ENCODE results near the gene GTF2H1.

Gene GTF2H1

DNA sequence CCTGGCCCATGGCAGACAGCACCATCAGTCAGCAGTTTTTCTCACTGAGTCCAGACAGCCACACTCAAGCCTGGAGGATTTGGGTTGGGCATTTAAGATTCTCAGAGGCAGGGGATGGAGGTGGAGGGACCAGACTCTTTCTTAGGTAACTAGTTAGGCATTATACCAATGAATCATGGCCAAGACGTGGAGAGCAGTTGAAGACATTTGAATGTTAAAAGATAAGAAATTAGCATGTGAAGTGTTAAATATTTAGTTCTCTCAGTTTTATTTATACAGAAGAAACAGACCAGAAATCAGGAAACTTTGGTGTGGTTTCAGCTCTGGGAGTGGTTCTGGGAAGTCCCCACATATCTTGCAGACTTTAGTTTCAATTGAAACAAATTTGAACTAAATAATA, 9.9 kb downstream of the GTF2H1 start:
- Histone ChIP-seq H3K79me1 (ENCODE audit: low read length) (no peaks in the 10 kb centered on the region), H4K91ac (ENCODE audit: low read depth, low read length) (no peak overlapping the region), H2AK5ac (ENCODE audit: low read length) (no peak overlapping the region), H3K4me2 (ENCODE audit: low read length) (no peak overlapping the region), H2BK120ac (ENCODE audit: insufficient read depth, low read length, poor library complexity) (no peak overlapping the region), H3K4me3 (ENCODE audit: low read depth, low read length) (no peak overlapping the region), H2AFZ (ENCODE audit: insufficient read depth, low read length, poor library complexity) (no peak overlapping the region), H3K27me3 (ENCODE audit: insufficient read depth, low read length) (no peaks in the 10 kb centered on the region), H4K12ac (ENCODE audit: low read depth, low read length) (no peak overlapping the region), H3K79me2 (ENCODE audit: control insufficient read depth, insufficient read depth, low read length, poor library complexity) (peaks cover 2% of the 10 kb centered on the region), H3K9me3 (ENCODE audit: insufficient read depth, low read depth, low read length) (no peaks in the 10 kb centered on the region), H2BK12ac (ENCODE audit: low read length) (no peak overlapping the region), H3K14ac (ENCODE audit: low read length) (no peak overlapping the region), H4K8ac (ENCODE audit: low read depth, low read length) (no peak overlapping the region), H2BK5ac (ENCODE audit: low read depth, low read length, poor library complexity) (no peak overlapping the region), H3K4ac (ENCODE audit: low read depth, low read length) (no peak overlapping the region), H3K9ac (ENCODE audit: low read length) (no peak overlapping the region), H3K4me1 (ENCODE audit: control insufficient read depth in 1 of 2, insufficient read depth in 2 of 2, low read length in 2 of 2) (no peaks in the 10 kb centered on the region), H3K27ac (ENCODE audit: low read depth, low read length) (no peak overlapping the region), H3K23ac (ENCODE audit: low read length) (no peak overlapping the region), H3K36me3 (ENCODE audit: control insufficient read depth in 1 of 2, insufficient read depth in 2 of 2, low read length in 2 of 2) (peaks cover 25 to 34% of the 10 kb centered on the region in 2 experiments), H3K18ac (ENCODE audit: low read length) (no peak overlapping the region)
- DNase-seq: no peak
- WGBS (ENCODE audit: extremely low coverage, insufficient coverage, insufficient read length): no CpG with 5 or more reads among the region's 1 CpG

DNA sequence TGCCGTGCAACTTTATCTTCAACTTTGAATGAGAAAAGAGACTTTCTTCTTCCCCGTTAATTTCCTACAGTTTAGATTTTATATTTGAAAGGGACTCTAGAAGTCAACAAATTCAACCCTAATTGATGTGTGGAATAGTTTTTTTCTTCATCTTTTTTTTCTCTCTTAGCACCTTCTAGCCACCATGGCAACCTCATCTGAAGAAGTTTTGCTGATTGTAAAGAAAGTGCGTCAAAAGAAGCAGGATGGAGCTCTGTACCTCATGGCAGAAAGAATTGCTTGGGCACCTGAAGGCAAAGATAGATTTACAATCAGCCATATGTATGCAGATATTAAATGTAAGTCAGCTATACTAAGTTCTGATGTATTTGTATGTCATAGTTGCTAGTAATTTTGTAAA, 10.5 kb downstream of the GTF2H1 start:
- Histone ChIP-seq H3K4me3 (ENCODE audit: low read depth, low read length) (no peak overlapping the region), H2AFZ (ENCODE audit: insufficient read depth, low read length, poor library complexity) (no peak overlapping the region), H3K27me3 (ENCODE audit: insufficient read depth, low read length) (no peaks in the 10 kb centered on the region), H3K23ac (ENCODE audit: low read length) (no peak overlapping the region), H3K79me1 (ENCODE audit: low read length) (no peaks in the 10 kb centered on the region), H3K4ac (ENCODE audit: low read depth, low read length) (no peak overlapping the region), H4K91ac (ENCODE audit: low read depth, low read length) (no peak overlapping the region), H3K18ac (ENCODE audit: low read length) (no peak overlapping the region), H4K8ac (ENCODE audit: low read depth, low read length) (no peak overlapping the region), H3K14ac (ENCODE audit: low read length) (no peak overlapping the region), H2AK5ac (ENCODE audit: low read length) (no peak overlapping the region), H3K4me1 (ENCODE audit: control insufficient read depth in 1 of 2, insufficient read depth in 2 of 2, low read length in 2 of 2) (no peaks in the 10 kb centered on the region), H3K79me2 (ENCODE audit: control insufficient read depth, insufficient read depth, low read length, poor library complexity) (peaks cover 2% of the 10 kb centered on the region), H3K9ac (ENCODE audit: low read length) (no peak overlapping the region), H3K36me3 (ENCODE audit: control insufficient read depth in 1 of 2, insufficient read depth in 2 of 2, low read length in 2 of 2) (peaks cover 20 to 32% of the 10 kb centered on the region in 2 experiments), H3K27ac (ENCODE audit: low read depth, low read length) (no peak overlapping the region), H3K4me2 (ENCODE audit: low read length) (no peak overlapping the region), H4K12ac (ENCODE audit: low read depth, low read length) (no peak overlapping the region), H2BK12ac (ENCODE audit: low read length) (no peak overlapping the region), H3K9me3 (ENCODE audit: insufficient read depth, low read depth, low read length) (no peaks in the 10 kb centered on the region), H2BK5ac (ENCODE audit: low read depth, low read length, poor library complexity) (no peak overlapping the region), H2BK120ac (ENCODE audit: insufficient read depth, low read length, poor library complexity) (no peak overlapping the region)
- no peak for DNase-seq
- WGBS (ENCODE audit: extremely low coverage, insufficient coverage, insufficient read length): no CpG with 5 or more reads among the region's 3 CpGs

DNA sequence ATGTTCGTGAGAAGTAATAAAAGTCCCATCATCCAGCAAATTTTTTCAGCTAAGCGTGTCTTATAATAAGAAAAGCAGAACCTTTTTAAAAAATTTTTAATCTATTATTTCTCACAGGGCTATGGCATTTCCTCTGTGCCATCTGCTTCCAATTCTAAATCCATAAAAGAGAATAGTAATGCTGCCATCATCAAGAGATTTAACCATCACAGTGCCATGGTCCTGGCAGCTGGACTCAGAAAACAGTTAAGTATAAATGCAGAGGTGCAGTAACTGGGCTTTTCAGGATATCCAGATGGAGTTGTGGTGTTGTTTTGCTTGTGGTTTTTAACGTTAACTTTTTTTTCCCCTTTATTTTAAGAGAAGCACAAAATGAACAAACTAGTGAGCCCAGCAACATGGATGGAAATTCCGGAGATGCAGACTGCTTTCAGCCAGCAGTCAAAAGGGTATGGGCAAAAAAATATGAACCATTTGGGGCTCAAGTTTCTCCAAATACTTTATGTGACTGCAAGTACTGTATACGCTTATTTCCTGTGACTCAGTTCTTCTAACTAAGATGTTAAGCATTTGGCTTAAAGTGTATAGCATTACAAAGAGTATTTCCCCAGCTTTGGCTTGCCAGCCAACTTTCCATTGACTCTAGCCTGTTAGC, 25.2 kb downstream of the GTF2H1 start:
- peaks cover 25 to 31% of the 10 kb centered on the region in 2 experiments for H3K36me3 ChIP-seq (ENCODE audit: control insufficient read depth in 1 of 2, insufficient read depth in 2 of 2, low read length in 2 of 2)
- no peak overlapping the region for H2BK12ac ChIP-seq (ENCODE audit: low read length)
- no CpG with 5 or more reads among the region's 5 CpGs for WGBS (ENCODE audit: extremely low coverage, insufficient coverage, insufficient read length)
- no peak for DNase-seq
- H3K4me2 ChIP-seq (ENCODE audit: low read length): no peak overlapping the region
- no peak overlapping the region for H4K91ac ChIP-seq (ENCODE audit: low read depth, low read length)
- H3K79me1 ChIP-seq (ENCODE audit: low read length): no peaks in the 10 kb centered on the region
- no peaks in the 10 kb centered on the region for H3K27me3 ChIP-seq (ENCODE audit: insufficient read depth, low read length)
- no peak overlapping the region for H3K27ac ChIP-seq (ENCODE audit: low read depth, low read length)
- H2AFZ ChIP-seq (ENCODE audit: insufficient read depth, low read length, poor library complexity): no peak overlapping the region
- no peak overlapping the region for H3K14ac ChIP-seq (ENCODE audit: low read length)
- H3K4me1 ChIP-seq (ENCODE audit: control insufficient read depth in 1 of 2, insufficient read depth in 2 of 2, low read length in 2 of 2): no peaks in the 10 kb centered on the region
- no peak overlapping the region for H2AK5ac ChIP-seq (ENCODE audit: low read length)
- H2BK120ac ChIP-seq (ENCODE audit: insufficient read depth, low read length, poor library complexity): no peak overlapping the region
- H3K9me3 ChIP-seq (ENCODE audit: insufficient read depth, low read depth, low read length): no peaks in the 10 kb centered on the region
- H3K9ac ChIP-seq (ENCODE audit: low read length): no peak overlapping the region
- H3K79me2 ChIP-seq (ENCODE audit: control insufficient read depth, insufficient read depth, low read length, poor library complexity): no peaks in the 10 kb centered on the region
- H2BK5ac ChIP-seq (ENCODE audit: low read depth, low read length, poor library complexity): no peak overlapping the region
- H3K4ac ChIP-seq (ENCODE audit: low read depth, low read length): no peak overlapping the region
- H4K12ac ChIP-seq (ENCODE audit: low read depth, low read length): no peak overlapping the region
- no peak overlapping the region for H3K18ac ChIP-seq (ENCODE audit: low read length)
- H4K8ac ChIP-seq (ENCODE audit: low read depth, low read length): no peak overlapping the region
- H3K23ac ChIP-seq (ENCODE audit: low read length): no peak overlapping the region
- no peak overlapping the region for H3K4me3 ChIP-seq (ENCODE audit: low read depth, low read length)

DNA sequence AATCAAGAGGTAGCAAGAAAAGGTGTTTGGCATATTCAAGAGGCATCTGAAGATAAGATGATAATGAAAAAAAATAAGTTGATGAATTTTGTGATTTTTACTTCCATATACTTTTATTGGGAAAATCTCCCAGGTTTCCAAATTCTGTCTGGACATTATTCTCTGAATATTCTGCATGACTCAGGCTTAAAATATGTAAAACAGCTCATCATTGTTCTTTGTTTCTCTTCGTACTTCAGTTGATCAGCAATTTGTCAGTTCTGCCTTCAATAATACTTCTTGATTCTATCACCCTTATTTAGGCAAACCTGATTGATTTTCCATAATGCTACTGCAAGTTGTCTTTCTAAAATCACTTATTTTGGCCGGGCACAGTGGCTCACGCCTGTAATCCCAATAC, 30.2 kb downstream of the GTF2H1 start:
- no CpG with 5 or more reads among the region's 3 CpGs for WGBS (ENCODE audit: extremely low coverage, insufficient coverage, insufficient read length)
- no peak overlapping the region for H3K23ac ChIP-seq (ENCODE audit: low read length)
- H3K4ac ChIP-seq (ENCODE audit: low read depth, low read length): no peak overlapping the region
- no peak overlapping the region for H4K91ac ChIP-seq (ENCODE audit: low read depth, low read length)
- H3K4me2 ChIP-seq (ENCODE audit: low read length): no peak overlapping the region
- no peak overlapping the region for H3K27ac ChIP-seq (ENCODE audit: low read depth, low read length)
- H3K9me3 ChIP-seq (ENCODE audit: insufficient read depth, low read depth, low read length): no peaks in the 10 kb centered on the region
- peak in 1 of 2 donors; percentile 45 for DNase-seq
- no peak overlapping the region for H3K9ac ChIP-seq (ENCODE audit: low read length)
- peaks cover 20 to 22% of the 10 kb centered on the region in 2 experiments for H3K36me3 ChIP-seq (ENCODE audit: control insufficient read depth in 1 of 2, insufficient read depth in 2 of 2, low read length in 2 of 2)
- no peaks in the 10 kb centered on the region for H3K4me1 ChIP-seq (ENCODE audit: control insufficient read depth in 1 of 2, insufficient read depth in 2 of 2, low read length in 2 of 2)
- H3K79me1 ChIP-seq (ENCODE audit: low read length): no peaks in the 10 kb centered on the region
- no peak overlapping the region for H4K12ac ChIP-seq (ENCODE audit: low read depth, low read length)
- no peak overlapping the region for H2BK5ac ChIP-seq (ENCODE audit: low read depth, low read length, poor library complexity)
- H3K14ac ChIP-seq (ENCODE audit: low read length): no peak overlapping the region
- H2AFZ ChIP-seq (ENCODE audit: insufficient read depth, low read length, poor library complexity): no peak overlapping the region
- H3K18ac ChIP-seq (ENCODE audit: low read length): no peak overlapping the region
- no peaks in the 10 kb centered on the region for H3K79me2 ChIP-seq (ENCODE audit: control insufficient read depth, insufficient read depth, low read length, poor library complexity)
- H2BK120ac ChIP-seq (ENCODE audit: insufficient read depth, low read length, poor library complexity): no peak overlapping the region
- H2AK5ac ChIP-seq (ENCODE audit: low read length): no peak overlapping the region
- no peak overlapping the region for H3K4me3 ChIP-seq (ENCODE audit: low read depth, low read length)
- H3K27me3 ChIP-seq (ENCODE audit: insufficient read depth, low read length): no peaks in the 10 kb centered on the region
- H2BK12ac ChIP-seq (ENCODE audit: low read length): no peak overlapping the region
- no peak overlapping the region for H4K8ac ChIP-seq (ENCODE audit: low read depth, low read length)
